ENCODE data around the gene SLC28A1.
"Not testable (repeated sequence)": the region's sequence is repeated elsewhere in the genome, so short reads cannot be mapped to it uniquely, and the experiment has no call there.

DNA sequence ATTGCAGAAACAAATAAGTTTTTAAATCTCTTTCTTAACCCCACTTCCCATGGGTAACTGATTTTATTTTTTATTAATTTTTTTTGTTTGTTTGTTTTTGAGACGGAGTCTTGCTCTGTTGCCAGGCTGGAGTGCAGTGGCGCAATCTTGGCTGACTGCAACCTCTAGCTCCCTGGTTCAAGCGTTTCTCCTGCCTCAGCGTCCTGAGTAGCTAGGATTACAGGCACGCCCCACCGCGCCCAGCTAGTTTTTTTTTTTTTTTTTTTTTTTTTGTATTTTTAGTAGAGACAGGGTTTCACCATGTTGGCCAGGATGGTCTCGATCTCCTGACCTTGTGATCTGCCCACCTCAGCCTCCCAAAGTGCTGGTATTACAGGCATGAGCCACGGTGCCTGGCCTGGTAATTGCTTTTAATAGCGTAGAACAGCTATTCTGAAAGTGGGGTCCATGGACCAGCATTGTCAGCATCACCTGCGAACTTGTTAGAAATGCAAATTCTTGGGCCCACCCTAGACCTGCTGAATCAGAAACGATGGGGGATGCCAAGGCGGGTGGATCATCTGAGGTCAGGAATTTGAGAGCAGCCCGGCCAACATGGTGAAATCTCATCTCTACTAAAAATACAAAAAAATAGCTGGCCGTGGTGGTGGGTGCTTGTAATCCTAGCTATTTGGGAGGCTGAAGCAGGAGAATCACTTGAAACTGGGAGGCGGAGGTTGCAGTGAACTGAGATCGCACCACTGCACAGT lies 40.5 kb downstream of the SLC28A1 start:
- TF ChIP-seq, protein P1, sequence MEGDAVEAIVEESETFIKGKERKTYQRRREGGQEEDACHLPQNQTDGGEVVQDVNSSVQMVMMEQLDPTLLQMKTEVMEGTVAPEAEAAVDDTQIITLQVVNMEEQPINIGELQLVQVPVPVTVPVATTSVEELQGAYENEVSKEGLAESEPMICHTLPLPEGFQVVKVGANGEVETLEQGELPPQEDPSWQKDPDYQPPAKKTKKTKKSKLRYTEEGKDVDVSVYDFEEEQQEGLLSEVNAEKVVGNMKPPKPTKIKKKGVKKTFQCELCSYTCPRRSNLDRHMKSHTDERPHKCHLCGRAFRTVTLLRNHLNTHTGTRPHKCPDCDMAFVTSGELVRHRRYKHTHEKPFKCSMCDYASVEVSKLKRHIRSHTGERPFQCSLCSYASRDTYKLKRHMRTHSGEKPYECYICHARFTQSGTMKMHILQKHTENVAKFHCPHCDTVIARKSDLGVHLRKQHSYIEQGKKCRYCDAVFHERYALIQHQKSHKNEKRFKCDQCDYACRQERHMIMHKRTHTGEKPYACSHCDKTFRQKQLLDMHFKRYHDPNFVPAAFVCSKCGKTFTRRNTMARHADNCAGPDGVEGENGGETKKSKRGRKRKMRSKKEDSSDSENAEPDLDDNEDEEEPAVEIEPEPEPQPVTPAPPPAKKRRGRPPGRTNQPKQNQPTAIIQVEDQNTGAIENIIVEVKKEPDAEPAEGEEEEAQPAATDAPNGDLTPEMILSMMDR (IDR thresholded peaks at IDR 0.05) = not testable (repeated sequence)
- not testable (repeated sequence) for TF ChIP-seq POLR2A (IDR thresholded peaks at IDR 0.05)
